Medulla oblongata (tissue), 1 donor: ENCODE measurements around the gene PAX7.

Experiments
- DNase-seq: peaks from one replicate; pipeline ENCODE4 v3.0.0-alpha.2; 2015; ENCODE audit errors: extremely low spot score

PAX7 gene

DNA sequence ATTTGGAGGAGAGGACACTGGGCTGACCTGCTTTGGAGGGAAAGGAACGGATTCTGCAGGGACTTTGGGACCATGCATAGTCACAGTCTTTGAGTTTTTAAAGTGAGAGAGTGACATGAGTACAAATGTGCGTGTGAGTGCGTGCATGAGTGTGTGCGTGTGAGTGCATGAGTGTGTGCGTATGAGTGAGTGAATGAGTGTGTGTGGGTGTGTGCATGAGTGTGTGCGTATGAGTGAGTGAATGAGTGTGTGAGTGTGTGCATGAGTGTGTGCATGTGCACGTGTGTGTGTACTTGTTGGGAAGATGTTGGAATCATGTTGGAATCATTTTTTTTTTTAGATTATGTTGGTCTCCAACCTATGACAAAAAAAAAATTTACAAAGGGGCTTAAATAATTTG lies 70.5 kb downstream of the PAX7 start:
- no peak for DNase-seq

DNA sequence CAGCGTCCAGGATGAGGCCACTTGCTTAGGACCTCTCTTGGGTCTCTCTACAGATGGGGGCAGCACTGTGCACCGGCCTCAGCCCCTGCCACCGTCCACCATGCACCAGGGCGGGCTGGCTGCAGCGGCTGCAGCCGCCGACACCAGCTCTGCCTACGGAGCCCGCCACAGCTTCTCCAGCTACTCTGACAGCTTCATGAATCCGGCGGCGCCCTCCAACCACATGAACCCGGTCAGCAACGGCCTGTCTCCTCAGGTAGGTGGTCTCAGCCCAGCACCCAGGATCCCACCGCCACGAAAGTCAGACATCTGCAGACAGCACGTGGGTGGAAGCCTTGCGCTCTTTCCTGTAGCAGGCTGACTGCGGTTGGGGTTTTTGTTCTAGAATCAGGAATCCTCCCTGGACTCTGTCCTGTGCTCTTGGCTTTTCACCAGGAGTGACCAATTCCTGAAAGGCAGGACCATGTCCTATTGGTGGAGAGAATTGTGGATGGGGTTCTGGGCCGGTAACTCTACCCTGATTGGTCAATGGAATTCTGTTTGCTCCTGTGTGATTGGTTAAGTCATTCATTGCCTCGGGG lies 72.5 kb downstream of the PAX7 start:
- no peak for DNase-seq

DNA sequence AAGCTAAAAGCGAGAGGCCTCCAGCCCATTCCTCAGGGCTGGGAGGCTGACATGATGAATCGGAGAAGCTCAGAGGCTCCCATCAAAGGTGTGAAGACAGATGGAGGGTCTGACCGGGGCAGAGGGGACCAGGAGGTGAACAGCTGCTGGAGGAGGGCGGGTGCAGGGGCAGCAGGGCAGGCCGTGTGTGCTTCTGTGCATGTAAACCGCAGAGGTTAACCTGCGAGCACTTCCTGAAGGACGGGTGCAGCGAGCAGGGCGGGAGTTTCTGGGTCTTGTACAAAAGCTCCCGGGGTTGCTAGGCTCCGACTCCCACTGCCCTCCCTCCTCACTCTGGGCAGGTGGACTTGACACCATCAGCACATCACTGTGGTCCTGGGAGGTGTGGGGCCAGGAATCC lies 75.2 kb downstream of the PAX7 start:
- DNase-seq = no peak

DNA sequence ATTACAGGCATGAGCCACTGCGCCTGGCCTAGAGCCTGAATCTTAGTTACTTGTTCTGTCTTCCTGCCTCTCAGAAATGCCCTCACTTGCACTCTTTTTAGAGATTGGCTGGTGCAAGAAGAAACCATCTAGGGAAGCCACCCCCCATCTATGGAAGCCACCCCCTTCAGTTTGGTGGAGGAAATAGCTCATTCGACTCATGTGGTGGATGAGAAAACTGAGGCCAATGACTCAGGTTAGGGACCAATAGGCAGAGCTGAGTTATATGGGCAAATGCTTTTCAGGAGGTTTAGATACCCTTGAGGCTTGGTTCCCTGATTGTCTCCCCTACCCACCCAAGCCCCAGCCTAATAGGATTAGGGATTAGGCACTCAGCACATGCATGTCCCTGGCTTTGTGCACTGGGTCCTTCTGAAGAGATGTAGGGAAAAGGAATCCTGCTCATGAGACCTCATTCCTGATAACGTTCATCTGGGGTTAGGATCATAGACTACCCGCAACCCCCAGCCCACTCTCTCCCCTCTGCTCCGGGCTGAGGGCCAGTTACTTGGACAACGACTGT lies 77.1 kb downstream of the PAX7 start:
- DNase-seq = no peak

DNA sequence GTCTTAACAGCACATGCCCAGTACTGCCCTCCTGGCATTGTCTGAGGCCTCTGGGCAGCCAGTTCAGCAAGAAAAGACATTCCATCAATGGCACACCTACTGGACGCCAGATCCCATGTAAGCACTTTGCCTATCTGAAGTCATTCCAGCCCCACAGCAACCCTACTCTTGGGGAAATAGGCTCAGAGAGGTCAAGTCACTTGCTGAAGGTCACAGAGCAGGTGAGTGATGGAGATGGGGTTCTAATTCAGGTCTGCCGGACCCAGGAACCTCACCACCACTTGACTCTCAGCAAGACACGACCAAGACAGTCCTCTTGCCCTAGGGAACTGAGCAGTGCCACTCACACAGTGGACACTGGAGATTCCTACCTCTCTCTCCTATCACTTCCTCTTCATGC lies 79.4 kb downstream of the PAX7 start:
- no peak for DNase-seq

DNA sequence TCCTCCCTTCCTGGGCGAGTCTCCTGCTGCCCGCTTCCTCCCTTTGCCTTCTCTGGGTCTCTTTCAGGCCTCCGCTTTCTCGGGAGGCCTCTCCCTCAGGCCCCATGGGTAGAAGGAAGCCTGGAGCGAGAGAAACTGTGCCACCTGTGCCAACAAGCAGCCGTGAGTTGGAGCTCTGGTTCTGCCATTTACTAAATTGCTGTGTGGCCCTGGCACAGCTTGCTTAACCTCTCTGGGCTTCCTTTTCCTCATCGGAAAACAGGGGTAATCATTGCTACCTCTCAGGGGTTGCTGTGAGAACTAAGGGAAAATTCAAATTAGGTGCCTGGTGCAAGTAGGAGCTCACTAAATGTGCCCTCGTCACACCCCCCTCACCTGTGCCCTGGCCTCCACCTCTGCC lies 80.4 kb downstream of the PAX7 start:
- no peak for DNase-seq

DNA sequence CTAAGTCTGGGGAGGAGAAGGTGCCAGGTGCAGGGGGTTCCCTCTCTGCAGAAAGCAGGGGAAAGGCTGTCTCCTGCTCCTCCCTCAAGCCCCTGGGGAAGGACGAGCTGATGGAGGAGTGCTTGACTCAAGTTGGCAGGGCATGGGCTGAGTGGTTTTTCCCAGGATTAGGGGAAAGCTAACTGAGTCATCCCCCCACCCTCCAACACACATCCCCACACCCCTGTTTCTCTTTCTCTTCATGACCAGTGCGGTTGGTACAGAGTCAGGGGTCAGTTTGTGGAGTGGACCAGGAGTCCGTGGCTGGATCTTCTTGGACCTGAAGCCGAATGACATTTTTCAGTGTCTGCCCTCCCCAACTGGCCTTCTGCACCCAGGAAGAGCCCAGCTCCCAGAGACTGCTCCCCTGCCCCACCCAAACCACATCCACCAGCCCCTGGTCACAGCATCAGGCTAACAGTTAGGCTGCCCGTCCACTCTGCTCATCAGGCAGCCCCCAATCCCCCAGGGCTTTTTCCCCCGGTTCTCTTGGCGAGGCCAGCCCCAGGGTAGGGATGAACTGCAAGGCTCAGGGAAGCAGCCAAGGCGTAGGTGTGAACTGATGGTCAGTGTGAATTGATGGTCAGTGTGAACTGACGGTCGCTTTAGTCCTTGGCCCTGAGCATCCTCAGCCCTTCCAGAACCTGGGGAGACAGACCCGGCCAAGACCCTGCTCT lies 81.0 kb downstream of the PAX7 start:
- DNase-seq = no peak

DNA sequence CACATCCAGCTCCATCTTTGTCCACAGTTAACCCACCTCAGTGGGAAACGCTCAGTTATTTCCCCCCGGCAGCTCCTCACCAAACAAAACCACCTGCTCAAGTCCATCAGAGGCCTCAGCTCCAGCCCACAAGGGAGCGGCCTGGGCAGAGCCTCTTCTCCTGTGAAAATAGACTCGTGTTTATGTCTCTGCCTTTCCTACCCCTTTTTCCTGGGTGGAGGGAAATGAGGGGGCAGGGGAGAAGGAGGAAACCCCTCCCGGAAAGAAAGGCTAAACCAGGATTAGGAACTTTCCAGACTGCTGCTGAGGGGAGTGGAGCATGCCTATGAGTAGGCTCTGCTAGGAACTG lies 81.6 kb downstream of the PAX7 start:
- DNase-seq = no peak

DNA sequence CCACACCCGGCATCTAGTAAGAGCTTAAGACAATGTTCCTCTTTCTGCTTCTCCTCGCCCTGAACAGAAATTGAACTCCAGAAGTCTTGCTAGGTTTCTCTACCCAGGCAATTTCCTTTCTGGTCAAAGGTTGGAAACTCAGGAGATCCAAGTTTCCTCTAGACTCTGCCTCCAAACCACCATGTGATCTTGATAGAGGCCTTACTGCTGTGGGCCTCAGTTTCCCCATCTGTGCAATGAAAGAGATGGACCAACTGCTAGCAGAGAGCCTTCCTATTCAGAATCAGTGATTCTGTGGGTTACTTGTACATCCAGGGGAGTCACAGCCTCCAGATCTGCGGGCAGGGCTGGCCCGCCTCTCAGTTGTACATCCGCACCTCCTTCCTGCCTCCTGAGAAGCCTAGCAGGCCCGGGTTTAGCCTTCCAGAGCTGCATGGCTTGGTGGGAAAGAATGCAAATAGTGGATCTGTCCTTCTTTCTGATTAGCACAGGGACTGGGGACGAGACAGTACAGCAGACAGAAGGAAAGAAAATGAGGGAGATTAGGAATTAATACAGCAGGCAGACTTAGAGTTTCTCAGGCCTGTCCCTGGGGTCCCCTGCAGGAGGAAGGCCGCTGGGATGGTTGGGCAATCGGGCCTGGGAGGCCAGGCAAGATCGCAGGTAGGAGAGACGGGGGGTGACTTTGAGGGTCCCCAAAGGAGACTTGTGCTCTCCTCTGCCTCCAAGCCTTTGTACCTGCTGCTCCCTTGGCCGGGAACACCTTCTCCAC lies 83.9 kb downstream of the PAX7 start:
- DNase-seq = no peak

DNA sequence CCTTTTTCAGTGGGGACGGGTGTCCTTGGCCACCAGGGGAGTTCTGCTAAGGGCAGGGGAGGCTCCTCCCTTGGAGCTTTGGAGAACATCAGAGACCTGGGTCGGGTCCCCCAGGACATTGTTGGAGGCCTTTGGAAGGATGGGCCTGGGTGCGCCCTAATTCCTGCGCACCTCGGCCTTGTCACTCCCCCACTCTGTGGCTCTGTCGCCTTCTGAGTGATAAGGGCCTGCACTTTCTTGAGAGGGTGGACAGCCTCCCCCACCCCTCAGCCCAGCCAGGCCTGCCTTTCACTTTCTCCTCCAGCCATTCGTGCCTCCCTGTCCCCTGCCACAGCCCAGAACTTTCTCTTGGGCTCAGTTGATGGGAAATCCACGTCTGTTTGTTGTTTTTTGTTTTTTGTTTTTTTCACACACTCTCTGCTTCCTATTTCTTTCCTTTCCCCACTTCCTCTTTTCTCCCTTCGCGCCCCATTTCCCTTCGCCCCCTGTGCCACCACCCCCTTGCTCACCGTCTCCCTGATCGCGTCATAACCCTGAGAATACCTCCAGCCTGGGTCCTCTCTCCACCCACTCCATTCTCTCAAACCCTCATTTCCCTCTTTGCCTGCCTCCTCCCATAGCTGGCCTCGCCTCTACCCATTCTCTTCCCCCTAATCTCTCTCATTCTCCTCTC lies 85.6 kb downstream of the PAX7 start:
- no peak for DNase-seq

DNA sequence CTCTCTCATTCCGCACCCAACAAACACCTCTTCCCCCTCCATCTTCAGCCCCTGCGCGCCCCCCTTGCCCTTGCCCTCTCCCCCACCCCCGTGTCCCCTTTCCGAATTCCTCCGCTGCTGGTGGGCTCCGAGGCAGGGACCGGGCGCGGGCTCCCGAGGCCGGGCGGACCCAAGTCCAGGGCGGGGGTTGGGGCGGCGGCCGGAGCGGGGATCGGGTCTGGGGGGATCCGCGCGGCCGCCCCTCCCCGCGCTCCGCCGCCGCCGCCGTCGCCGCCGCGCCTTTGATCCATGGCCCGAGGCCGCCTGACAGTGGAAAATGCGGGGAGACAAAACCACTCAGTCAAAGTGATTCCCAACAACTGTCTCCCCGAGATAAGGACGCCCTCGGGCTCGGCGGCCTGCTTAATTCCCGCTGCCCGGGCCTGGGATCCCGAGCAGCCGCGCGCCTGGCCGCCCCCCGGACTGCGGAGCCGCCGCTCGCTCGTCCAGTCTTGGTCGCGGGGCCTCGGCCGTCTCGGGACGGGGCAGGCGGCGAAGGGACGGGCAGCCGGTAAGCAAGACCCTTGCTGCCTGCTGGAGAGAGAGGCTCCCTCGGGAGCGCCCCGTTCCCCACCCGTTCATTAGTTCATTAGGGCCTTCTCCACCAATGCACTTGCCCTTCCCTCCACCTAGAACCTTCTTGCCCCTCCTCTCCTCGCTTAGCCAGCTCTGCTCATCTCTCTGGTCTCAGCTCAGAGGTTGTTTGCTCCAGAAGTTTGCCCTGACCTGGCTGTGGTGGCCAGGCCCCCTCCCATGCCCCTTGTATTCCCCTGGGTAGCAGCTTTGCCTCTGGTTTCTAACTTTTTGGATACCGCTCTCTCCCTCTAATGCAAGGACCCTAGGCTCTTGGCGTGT lies 86.4 kb downstream of the PAX7 start:
- no peak for DNase-seq

DNA sequence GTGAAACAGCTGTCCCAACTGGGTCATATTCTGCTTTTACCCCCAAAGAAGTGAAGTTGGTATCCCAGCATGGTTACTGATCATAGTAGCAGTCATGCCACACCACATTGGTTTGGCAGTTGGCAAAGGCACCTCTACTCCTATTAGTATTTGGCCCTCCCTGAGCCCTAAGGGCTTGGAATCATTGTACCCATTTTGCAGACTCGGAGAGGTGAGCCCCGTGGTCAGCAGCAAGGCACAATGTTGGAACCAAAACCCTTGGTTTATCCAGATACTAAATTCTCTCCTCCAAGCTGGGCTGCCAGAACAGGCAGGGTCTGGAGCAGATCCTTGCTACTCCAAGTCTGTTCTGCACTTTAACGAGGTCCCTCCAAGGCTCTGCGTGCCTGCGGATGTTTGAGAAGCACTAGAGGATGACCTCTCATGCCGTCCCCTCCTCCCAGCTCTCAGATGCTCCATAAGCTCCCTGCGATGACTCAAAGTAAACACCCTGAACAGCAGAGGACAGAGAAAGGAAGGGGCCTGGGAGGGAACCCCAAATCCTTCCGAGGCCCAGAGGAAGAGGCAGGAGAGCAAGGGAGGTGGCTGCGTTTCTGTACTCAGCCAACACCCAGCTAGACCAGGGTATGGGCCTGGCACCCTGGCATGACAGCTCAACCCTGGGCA lies 89.3 kb downstream of the PAX7 start:
- DNase-seq = no peak

DNA sequence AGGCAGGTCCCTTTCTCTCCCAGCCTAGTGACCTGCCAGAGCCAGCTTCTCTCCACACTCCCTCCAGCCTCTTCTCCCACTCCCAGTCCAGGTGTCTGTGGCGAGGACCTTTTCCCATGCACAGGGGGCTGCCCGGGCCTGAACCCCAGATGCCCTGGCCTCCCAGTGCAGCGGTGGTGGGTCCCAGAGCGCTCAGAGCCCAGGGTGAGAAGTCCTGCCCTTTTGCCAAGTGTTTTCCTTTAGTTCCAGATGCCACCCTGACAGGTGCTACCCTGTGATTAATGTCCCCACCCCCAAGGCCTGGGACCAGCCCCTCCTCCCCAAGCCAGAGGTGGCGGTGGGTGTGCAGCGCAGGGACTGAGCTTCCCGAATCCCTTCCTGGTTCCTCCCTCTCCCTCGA lies 90.4 kb downstream of the PAX7 start:
- DNase-seq = no peak

DNA sequence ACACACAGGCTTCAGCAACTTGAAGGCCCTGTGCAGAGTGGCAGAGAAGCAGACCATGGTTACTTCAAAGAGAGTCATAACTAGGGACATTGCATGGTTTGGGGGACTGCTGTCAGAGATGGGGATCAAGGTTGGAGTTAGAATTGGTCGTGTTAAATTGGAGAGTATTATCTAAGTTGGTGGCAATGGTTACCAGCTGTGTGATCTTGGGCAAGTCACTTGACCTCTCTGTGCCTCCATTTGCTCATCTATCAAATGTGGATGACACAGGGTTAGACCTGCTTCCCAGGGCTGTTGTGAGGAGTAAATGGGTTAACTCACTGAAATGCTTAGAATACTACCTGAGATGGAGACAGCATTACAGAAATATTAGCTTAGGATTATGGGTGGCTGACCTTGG lies 91.1 kb downstream of the PAX7 start:
- no peak for DNase-seq

DNA sequence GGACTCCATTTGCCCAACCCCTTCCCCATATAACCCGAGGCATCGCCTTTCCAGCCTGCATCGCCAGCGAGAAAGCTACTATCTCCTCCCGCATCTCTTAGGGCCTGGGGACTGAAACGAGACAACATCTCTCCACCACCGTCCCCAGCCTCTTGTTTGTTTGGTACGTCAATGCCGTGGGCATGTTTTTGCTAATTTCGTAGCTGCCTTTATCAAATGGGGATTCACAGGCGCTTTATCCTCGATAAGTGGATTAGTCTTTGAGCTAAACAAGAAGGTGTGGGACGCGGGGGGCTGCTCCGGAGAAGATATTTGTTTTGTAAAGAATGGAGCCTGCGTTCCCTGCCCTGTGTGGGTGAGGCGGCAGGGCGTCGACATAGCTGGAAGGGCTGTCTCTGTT lies 91.6 kb downstream of the PAX7 start:
- no peak for DNase-seq

DNA sequence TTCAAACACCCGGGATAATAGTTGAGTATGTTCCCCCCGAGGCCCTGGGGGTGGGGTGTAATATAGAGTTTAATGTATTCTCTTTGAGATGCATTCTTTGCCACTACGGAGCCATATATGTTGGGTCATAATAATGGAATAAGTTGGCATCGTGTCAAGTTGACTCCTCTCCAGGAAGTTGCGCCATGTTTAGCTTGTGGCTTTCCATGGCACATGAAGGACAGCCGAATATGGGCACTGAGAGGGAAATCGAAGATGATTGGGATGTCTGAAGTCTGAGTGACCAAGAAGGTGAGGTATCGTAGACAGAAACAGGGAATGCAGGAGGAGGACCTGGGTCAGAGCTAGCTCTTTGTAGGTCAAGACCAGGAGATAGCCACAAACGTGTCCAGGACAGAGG lies 92.6 kb downstream of the PAX7 start:
- no peak for DNase-seq

DNA sequence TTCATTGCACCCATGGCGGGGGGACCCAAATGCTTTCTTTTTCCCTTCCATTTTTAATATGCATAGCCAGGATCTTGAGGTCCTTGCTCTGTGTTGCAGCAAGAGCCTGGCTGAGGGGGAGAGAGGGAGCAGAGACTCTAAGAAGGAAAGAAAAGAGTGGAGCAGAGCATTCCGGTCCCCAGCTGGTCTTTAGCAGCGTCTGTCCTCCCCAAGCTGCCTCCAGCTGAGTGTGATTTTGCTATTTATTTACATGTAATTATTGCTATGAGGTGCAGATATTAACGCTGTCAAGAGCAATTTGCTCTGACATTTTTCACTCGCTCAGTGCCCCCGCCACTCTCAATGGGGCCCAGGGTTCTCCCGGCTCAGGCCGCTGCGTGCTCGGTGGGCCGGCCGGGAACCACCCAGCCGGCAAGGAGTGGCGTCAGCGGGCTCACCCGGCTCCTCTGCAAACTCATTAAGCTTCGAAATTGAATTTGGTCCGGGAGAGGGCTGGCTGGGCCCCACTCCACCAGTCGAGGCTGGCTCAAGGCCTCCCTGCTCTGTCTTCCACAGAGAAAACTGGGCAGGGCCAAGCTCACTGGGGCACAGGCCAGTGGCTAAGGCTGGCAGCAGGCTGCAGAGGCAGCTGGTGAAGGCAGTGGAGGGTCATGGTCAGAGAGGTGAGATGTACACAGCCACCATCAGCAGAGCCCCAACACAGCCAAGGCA lies 93.2 kb downstream of the PAX7 start:
- DNase-seq = peak; percentile 57

DNA sequence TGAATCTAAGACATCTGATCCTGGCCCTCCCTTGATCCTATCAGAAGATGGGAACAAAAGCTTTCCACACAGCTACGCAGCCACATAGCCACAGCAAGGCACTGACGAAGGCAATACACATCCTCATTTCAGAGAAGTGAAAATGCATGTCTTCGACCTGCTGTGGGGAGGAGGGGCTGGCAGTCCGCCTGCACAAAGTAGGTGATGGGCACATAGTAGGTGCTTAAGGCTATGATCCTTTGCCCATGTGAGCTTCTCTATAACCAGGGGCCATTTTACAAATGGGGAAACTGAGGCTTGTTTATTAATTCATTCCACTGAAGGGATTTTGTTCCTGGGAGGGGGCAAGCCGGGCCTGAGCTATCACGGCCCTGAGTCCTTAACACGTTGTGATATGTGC lies 94.2 kb downstream of the PAX7 start:
- no peak for DNase-seq

DNA sequence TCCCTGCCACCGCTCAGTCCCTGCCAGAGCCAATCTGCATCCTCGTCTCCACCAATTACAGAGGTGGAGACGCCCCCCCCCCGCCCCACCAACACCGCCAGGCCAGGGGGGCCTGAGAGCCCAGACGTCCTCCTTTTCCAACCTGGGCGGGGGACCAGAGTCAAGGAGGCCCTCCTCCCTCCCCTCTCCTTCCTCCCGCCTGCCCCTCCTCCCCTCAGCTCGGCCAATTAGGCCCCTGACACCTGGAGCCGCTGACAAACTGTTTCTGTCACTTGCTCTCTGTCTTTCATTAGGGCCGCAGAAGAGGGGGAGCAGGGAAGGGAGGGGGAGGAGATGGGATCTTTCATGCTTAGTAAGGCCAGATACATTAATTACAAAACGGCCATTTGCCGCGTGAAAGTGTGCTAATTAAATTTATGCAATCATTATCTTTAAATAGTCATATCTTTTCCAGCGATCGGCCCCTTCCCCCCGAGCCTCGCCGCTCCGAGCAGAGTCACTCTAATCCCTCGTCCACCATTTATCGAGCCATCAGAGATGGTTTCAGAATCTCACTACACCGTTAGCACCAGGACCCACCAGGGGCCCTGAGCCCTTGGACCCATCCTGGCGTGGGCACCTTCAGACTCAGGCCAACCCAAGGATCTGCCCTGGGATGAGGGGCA lies 94.7 kb downstream of the PAX7 start:
- no peak for DNase-seq

DNA sequence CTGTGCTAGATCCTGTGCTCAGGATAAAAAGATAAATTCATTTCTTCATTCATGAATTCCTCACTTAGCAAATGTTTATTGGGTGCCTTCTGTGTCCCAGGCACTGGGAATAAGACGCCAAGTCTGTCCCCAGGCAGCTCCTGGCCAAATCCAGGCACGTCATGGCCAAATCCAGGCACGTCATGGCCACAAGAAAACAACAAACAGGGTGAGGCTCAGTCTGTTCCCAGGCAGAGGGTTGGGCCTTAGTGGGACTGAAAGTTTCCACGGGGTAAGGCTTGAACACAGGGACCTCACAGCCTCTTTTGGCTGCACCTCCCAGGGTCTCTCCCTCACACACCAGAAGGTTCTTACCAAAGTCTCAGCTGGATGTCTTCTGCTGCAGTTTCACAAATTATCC lies 95.7 kb downstream of the PAX7 start:
- DNase-seq = no peak
